Astrocyte (in vitro differentiated cells and primary cell): ENCODE results near the gene RPL18. TPM values are rescaled to one million over a fixed set of nuclear protein-coding genes. Genes with fewer than 3 reads are reported as not detected.
A peak's percentile ranks its signal among the peaks of the same experiment; 100 is the strongest.

ENCODE experiments used
- DNase-seq: peaks from one replicate; pipeline ENCODE4 v3.0.0-alpha.2; 2010; ENCODE audit warnings: low read depth
- FAIRE-seq: peaks from 2 replicates; lab custom pipeline; 2011; peaks lifted over from hg19 to GRCh38; lab: Jason Lieb, UNC
- H2AFZ ChIP-seq: 2 replicates; pipeline ENCODE4 v1.6.0; 2012; ENCODE audit warnings: low read depth, low read length, inconsistent platforms
- H3K27ac ChIP-seq: 2 replicates; pipeline ENCODE4 v1.5.1; 2011; ENCODE audit warnings: low read depth, low read length, inconsistent platforms
- H3K27me3 ChIP-seq: 2 replicates; pipeline ENCODE4 v1.6.0; 2011; ENCODE audit warnings: low read length, inconsistent platforms; ENCODE audit not compliant: insufficient read depth
- H3K36me3 ChIP-seq: 2 replicates; pipeline ENCODE4 v1.5.1; 2011; ENCODE audit warnings: low read length, inconsistent platforms; ENCODE audit not compliant: insufficient read depth
- H3K4me1 ChIP-seq: 2 replicates; pipeline ENCODE4 v1.5.1; 2011; ENCODE audit warnings: low read length, inconsistent platforms; ENCODE audit not compliant: insufficient read depth
- H3K4me2 ChIP-seq: 2 replicates; pipeline ENCODE4 v1.6.0; 2012; ENCODE audit warnings: low read length, inconsistent platforms
- H3K4me3 ChIP-seq: 2 replicates; pipeline ENCODE4 v1.5.1; 2011; ENCODE audit warnings: low read depth, mild to moderate bottlenecking, low read length, inconsistent platforms; ENCODE audit not compliant: insufficient read depth
- H3K79me2 ChIP-seq: 2 replicates; pipeline ENCODE4 v1.6.0; 2012; ENCODE audit warnings: mild to moderate bottlenecking, low read length, inconsistent platforms; ENCODE audit not compliant: insufficient read depth
- H3K9ac ChIP-seq: 2 replicates; pipeline ENCODE4 v1.6.0; 2012; ENCODE audit warnings: mild to moderate bottlenecking, low read length, inconsistent platforms
- H3K9me3 ChIP-seq: 2 replicates; pipeline ENCODE4 v1.5.1; 2012; ENCODE audit warnings: low read depth, mild to moderate bottlenecking, low read length, inconsistent platforms; ENCODE audit not compliant: insufficient read depth
- H4K20me1 ChIP-seq: 2 replicates; pipeline ENCODE4 v1.6.0; 2012; ENCODE audit warnings: low read length, inconsistent platforms; ENCODE audit not compliant: insufficient read depth
- H3K27ac Mint-ChIP-seq: one replicate; pipeline ENCODE4 v1.8.0; 2021; ENCODE audit warnings: mild to moderate bottlenecking, mixed read lengths; ENCODE audit not compliant: unreplicated experiment
- H3K27me3 Mint-ChIP-seq: one replicate; pipeline ENCODE4 v1.8.0; 2021; ENCODE audit warnings: low read depth, mixed read lengths; ENCODE audit not compliant: unreplicated experiment
- H3K36me3 Mint-ChIP-seq: one replicate; pipeline ENCODE4 v1.8.0; 2021; ENCODE audit warnings: low read depth, mixed read lengths; ENCODE audit not compliant: unreplicated experiment
- H3K4me1 Mint-ChIP-seq: one replicate; pipeline ENCODE4 v1.8.0; 2021; ENCODE audit warnings: low read depth, mixed read lengths; ENCODE audit not compliant: unreplicated experiment
- H3K4me3 Mint-ChIP-seq: one replicate; pipeline ENCODE4 v1.8.0; 2021; ENCODE audit warnings: mild to moderate bottlenecking, moderate library complexity, mixed read lengths; ENCODE audit not compliant: unreplicated experiment
- H3K9me3 Mint-ChIP-seq: one replicate; pipeline ENCODE4 v1.8.0; 2021; ENCODE audit warnings: mild to moderate bottlenecking, mixed read lengths; ENCODE audit not compliant: unreplicated experiment
- CTCF ChIP-seq: IDR thresholded peaks from 2 replicates; pipeline ENCODE4 v1.5.1; 2011; ENCODE audit warnings: low read depth, mild to moderate bottlenecking, inconsistent platforms, low read length, moderate library complexity; ENCODE audit not compliant: insufficient read depth
- EZH2 ChIP-seq: IDR thresholded peaks from 2 replicates; pipeline ENCODE4 v1.6.1; 2012; ENCODE audit warnings: mild to moderate bottlenecking, low read length, inconsistent platforms; ENCODE audit not compliant: insufficient read depth
- total RNA-seq: library from RNA; stranded (reverse); gene quantifications from 2 replicates; pipeline ENCODE4 v1.2.1, GENCODE V29; 2021

RPL18 gene
- total RNA-seq, 1 donor from 2014 or later = 1,102 TPM

DNA sequence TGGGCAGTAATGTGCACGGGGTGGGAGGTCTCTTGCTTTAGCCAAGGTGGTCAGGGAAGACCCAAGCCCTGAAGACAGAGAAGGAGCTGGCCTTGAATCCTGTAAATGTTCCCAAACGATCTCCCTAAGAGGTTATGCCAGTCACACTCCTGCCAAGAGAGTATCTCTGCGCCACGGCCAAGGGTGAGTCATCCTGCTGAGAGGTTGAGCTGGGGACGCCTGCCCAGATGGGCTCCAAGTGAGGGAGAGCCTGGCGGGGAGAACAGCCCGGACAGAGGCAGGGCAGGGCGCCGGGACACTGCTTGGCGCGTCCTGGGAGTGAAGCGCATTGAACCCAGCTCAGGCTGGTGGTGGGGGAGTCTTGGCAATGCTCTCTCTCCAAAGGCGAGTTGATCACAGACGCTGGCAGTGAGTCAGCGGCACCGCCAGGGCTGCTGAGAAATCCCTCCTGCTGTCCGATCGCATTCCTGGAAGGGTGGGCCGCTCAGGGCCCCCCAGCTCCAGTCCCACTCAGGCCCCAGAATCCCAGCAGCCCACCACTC, 50.6 kb downstream of the RPL18 start:
- Histone ChIP-seq H3K4me1 (peaks cover 12% of the 10 kb centered on the region), H3K4me2 (peak overlapping the region; percentile 79), H3K79me2 (no peaks in the 10 kb centered on the region), H3K27ac (peak overlapping the region; percentile 37), H3K9me3 (no peaks in the 10 kb centered on the region), H4K20me1 (no peaks in the 10 kb centered on the region), H3K4me3 (peak overlapping the region; percentile 32), H2AFZ (peak overlapping the region; percentile 83), H3K9ac (peak overlapping the region; percentile 69), H3K36me3 (no peaks in the 10 kb centered on the region), H3K27me3 (no peaks in the 10 kb centered on the region)
- FAIRE-seq (no peak), DNase-seq (peak; percentile 85)
- Mint-ChIP-seq H3K4me3 (no peak overlapping the region), H3K4me1 (peaks cover 9% of the 10 kb centered on the region), H3K9me3 (no peaks in the 10 kb centered on the region), H3K27me3 (peaks cover 4% of the 10 kb centered on the region), H3K27ac (no peak overlapping the region), H3K36me3 (no peaks in the 10 kb centered on the region)
- TF ChIP-seq EZH2 = no peak
- no peak for TF ChIP-seq CTCF

Other genes with a start within 250 kb of the RPL18 start
- 370 and 396 TPM in 2 replicates for gene KDELR1, start 227.6 kb downstream of the RPL18 start, total RNA-seq
- 6.2 and 9.3 TPM in 2 replicates for gene GRIN2D, start 225.5 kb downstream of the RPL18 start, total RNA-seq
- gene GRWD1, start 173.2 kb downstream of the RPL18 start, total RNA-seq = 35.6 and 41.4 TPM in 2 replicates
- 1.4 TPM in 2 replicates for gene KCNJ14, start 163.6 kb downstream of the RPL18 start, total RNA-seq
- gene CYTH2, start 149.8 kb downstream of the RPL18 start, total RNA-seq = 62.4 and 67.1 TPM in 2 replicates
- gene LMTK3, start 107.3 kb downstream of the RPL18 start, total RNA-seq = 6.2 TPM in 2 replicates
- 0.31 TPM in 1 of 2 replicates, not detected in the other for gene SULT2B1, start 67.0 kb downstream of the RPL18 start, total RNA-seq
- gene SPACA4, start 12.4 kb downstream of the RPL18 start, total RNA-seq = not detected in 2 replicates
- 1.3 and 1.7 TPM in 2 replicates for gene FAM83E, start 4.1 kb downstream of the RPL18 start, total RNA-seq
- gene SPHK2, start 328 bp upstream of the RPL18 start, total RNA-seq = 25.4 and 29.4 TPM in 2 replicates
- 1.2 and 1.5 TPM in 2 replicates for gene DBP, start 18.2 kb upstream of the RPL18 start, total RNA-seq
- 9.5 and 9.8 TPM in 2 replicates for gene CA11, start 27.0 kb upstream of the RPL18 start, total RNA-seq
- 0.11 and 0.41 TPM in 2 replicates for gene NTN5, start 53.8 kb upstream of the RPL18 start, total RNA-seq
- gene FUT2, start 76.8 kb upstream of the RPL18 start, total RNA-seq = not detected in 2 replicates
- 0.55 and 0.57 TPM in 2 replicates for gene MAMSTR, start 100.5 kb upstream of the RPL18 start, total RNA-seq
- 0.26 and 0.68 TPM in 2 replicates for gene RASIP1, start 121.4 kb upstream of the RPL18 start, total RNA-seq
- gene IZUMO1, start 127.7 kb upstream of the RPL18 start, total RNA-seq = not detected in 2 replicates
- 0.65 and 0.91 TPM in 2 replicates for gene FUT1, start 133.5 kb upstream of the RPL18 start, total RNA-seq
- not detected in 2 replicates for gene FGF21, start 136.3 kb upstream of the RPL18 start, total RNA-seq
- 38.1 and 41.5 TPM in 2 replicates for gene BCAT2, start 191.9 kb upstream of the RPL18 start, total RNA-seq
- 8.2 and 9.7 TPM in 2 replicates for gene HSD17B14, start 217.3 kb upstream of the RPL18 start, total RNA-seq
- gene PLEKHA4, start 249.4 kb upstream of the RPL18 start, total RNA-seq = 27.5 and 32.8 TPM in 2 replicates